CMK (cell line): ENCODE results near the gene TXNDC2.
"Not testable (repeated sequence)": the region's sequence is repeated elsewhere in the genome, so short reads cannot be mapped to it uniquely, and the experiment has no call there.

Experiments used
- DNase-seq: peaks from one replicate; pipeline ENCODE4 v3.0.0-alpha.2; 2010; ENCODE audit warnings: low read depth

The TXNDC2 gene

DNA sequence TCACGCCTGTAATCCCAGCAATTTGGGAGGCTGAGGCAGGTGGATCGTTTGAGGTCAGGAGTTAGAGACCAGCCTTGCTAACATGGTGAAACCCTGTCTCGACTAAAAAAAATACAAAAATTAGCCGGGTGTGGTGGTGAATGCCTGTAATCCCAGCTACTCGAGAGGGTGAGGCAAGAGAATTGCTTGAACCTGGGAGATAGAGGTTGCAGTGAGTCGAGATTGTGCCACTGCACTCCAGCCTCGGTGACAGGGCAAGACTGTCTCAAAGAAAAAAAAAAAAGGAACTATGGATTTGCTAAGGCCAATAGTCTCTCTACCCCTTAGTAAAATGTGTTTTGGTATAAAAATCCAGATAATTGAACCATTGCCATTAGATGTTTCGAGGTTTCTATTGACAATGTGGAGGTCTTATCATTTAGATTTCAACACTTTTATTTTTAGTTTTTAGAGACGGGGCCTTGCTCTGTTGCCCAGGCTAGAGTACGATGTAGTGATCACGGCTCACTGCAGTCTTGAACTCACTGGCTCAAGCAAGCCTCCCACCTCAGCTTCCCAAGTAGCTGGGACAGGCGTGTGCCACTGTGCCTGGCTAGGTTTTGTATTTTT is 1.1 kb upstream of the TXNDC2 start:
- no peak for DNase-seq

DNA sequence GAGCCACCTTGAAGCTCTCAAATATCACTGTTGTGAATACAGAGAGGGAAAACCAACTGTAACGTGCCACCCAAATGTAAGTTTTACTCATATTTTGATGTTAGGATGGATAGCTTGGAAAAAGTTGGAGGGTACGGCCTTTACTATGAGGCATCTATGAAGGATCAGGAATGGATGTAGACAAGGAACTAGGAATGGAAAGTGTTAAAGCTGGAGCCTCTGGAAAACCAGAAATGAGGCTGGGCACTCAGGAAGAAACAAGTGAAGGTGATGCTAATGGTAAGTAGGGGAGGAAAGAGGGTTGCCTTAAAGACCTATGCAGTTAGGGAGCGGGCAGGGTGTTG is 204 bp downstream of the TXNDC2 start:
- no peak for DNase-seq

GRCh38 chr18:9887992-9888391 is 2.2 kb downstream of the TXNDC2 start:
- DNase-seq = no peak

- no peak for DNase-seq
These were observed 4.4 kb downstream of the TXNDC2 start for GRCh38 chr18:9890196-9890595.

DNA sequence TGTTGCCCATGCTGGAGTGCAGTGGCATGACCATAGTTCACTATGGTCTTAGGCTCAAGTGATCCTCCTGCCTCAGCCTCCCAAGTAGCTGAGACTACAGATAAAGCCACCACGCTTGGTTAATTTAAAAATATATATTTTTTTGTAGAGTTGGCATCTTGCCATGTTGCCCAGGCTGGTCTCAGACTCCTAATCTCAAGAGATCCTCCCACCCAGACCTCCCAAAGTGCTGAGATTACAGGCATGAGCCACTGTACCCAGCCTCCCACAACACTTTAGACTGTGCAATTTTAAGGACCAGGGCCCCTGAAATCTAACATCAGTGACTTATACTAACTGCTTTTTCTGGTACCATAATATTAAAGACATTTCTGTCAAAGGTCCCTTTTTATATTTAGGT is 5.2 kb downstream of the TXNDC2 start:
- DNase-seq = no peak

DNA sequence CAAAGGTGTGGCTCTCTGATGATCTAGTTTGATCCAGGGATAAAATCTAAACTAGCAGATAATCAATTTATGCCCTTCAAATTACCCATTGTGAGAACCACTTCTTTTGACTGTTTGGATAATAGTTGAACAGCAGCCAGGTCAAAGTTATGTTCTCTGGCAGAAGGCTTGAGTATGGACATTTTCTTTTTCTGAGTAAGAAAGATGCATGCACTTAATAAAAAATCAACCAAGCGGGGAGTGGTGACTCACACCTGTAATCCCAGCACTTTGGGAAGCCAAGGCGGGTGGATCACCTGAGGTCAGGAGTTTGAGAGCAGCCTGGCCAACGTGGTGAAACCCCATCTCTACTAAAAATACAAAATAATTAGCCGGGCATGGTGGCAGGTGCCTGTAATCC is 5.7 kb downstream of the TXNDC2 start:
- DNase-seq = not testable (repeated sequence)

DNA sequence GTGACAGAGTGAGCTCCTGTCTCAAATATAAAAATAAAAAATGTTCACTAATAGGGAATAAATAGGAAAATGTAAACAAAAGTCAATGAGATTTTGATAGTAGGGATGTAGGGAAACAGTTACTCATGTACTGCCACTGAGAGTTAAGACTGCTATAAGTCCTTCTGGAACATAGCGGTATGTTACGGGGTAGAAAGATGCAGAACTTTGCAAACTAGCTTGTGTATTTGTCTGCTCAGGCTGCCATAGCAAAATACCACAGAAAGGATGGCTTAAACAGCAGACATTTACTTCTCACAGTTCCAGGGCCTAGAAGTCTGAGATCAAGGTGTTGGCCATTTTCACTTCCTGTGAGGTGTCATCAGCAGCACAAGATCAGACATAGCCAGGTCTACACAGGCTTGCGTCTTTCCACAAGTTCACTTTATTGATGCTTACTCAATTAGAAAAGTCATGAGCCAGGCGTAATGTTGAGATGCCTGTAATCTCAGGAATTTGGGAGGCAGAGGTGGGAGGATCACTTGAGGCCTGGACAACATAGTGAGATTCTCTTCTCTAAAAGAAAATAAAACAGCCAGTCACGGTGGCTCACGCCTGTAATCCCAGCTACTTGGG is 8.8 kb downstream of the TXNDC2 start:
- DNase-seq = no peak

GRCh38 chr18:9897129-9897528 is 11.4 kb downstream of the TXNDC2 start:
- DNase-seq = no peak

DNA sequence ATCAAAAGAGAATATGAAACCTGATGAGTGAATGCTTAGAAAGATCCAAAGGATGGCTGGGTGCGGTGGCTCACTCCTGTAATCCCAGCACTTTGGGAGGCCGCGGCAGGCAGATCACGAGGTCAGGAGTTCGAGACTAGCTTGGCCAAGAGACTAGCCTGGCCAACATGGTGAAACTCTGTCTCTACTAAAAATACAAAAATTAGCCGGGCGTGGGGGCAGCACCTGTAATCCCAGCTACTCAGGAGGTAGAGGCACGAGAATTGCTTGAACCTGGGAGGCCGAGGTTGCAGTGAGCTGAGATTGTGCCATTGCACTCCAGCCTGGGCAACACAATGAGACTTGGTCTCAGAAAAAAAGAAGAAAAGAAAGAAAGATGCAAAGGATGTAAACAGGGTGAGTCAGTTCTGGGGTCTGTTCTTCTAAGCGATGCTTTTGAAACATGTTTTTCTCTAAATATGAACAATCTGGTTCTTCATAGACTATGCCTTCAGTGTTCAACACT is 12.1 kb downstream of the TXNDC2 start:
- not testable (repeated sequence) for DNase-seq

DNA sequence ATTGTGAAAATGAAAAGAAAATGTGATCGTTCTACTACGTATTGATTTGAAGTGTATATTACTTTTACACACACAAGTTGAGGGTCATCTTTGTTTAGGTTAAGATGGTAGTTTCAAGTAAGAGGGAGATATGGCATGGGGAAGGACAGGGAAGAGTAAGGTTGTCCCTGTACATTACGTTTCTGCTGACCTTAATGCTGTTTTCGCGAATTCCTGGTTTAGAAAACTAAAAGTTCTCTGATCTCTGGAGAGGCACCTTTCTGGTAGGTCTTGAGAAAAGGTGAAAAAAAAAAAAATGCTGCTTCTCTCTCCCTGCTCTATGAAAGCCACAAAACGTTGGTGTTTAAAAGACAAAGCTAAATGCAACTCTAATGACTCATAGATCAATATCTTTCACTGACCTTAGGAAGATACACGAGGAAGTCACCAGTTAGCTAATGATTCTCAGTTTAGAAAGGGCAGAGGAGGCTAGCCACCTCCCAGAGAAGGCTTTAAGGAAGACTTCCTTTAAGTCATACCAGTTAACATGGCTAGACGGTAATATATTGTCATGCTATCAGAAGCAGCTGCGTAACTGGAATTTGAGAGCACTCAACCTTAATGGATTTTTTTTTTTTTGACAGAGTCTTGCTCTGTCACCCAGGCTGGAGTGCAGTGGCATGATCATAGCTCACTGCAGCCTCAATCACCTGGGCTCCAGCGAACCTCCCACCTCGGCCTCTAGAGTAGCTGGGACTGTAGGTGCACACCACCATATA is 13.2 kb downstream of the TXNDC2 start:
- no peak for DNase-seq

- DNase-seq = not testable (repeated sequence)
These were observed 13.8 kb downstream of the TXNDC2 start for GRCh38 chr18:9899550-9899930.

DNA sequence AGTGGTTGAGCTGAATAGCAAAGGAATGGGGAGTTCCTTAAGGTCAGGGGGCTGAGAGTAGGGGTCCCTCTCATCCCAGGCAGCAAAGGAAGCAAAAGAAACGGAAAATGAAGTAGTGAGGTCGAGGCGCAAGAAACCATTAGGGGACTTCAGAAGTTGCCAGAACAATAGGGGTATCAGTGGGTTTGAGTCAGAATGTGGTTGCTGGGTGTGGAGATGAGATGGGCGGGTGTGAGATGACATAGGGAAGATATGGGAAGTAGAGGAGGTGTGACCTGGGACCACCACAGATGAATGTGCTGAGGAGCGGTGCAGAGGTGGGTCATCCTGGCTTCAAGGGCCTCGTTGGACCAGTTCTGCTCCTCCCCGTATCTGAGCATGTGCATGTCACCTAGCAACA is 14.9 kb downstream of the TXNDC2 start:
- DNase-seq = no peak

GRCh38 chr18:9901377-9901776 is 15.6 kb downstream of the TXNDC2 start:
- DNase-seq = no peak

- DNase-seq = not testable (repeated sequence)
These were observed 16.5 kb downstream of the TXNDC2 start for GRCh38 chr18:9902264-9902663.

DNA sequence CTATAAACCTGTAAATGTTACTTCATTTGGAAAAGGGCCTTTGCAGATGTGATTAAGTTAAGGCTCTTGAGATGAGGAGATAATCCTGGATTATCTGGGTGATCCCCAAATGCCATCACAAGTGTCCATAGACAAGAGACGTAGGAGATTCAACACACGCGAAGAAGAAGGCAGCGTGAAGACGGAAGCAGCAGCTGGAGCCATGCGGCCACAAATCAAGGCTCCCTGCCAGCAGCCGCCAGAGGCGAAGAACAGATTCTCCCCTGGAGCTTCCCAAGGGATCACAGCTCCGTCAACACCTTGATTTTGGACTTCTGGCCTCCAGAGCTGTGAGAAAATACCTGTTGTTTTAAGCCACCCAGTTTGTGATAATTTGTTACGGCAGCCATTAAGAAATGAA is 17.1 kb downstream of the TXNDC2 start:
- no peak for DNase-seq

GRCh38 chr18:9905401-9905922 is 19.7 kb downstream of the TXNDC2 start:
- no peak for DNase-seq

DNA sequence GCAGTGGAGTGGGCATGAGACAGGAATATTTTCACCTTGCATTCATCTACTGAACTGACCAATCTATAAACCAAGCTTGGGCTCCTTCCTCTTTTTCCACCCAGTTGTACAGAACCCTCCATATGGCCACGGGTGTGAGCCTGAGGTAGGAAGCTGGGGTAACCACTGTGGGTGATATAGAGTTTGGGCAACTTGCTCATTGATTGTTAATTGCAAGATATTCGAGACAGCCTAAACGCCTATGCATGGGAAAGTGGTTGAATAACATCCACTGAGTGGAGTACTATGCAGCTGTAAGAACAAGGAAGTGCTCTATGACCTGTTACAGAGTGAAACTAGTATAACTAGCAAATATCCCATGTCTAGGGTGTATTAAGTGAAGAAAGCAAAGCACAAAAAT is 20.7 kb downstream of the TXNDC2 start:
- no peak for DNase-seq

GRCh38 chr18:9907867-9908266 is 22.1 kb downstream of the TXNDC2 start:
- DNase-seq = no peak

GRCh38 chr18:9910071-9910470 is 24.3 kb downstream of the TXNDC2 start:
- no peak for DNase-seq

GRCh38 chr18:9910661-9911060 is 24.9 kb downstream of the TXNDC2 start:
- DNase-seq = no peak

DNA sequence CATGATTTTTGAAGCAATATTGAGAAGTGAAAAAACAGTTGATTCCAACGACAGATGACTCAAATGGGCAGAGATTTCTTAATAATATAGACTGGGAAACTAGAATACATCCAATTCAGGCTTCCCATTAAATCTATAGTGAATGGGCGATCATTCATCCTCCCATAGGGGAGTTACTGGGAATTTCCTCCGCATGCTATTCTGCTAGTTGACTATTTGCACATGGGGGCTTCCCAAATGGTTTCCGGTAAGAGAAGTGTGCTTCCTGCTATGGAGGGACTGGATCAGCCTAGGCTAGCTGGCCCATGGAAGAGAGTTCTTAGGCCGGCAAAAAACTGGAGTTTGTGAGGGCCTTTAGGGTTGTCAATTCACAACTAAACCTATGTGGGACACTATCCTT is 25.5 kb downstream of the TXNDC2 start:
- DNase-seq = no peak

GRCh38 chr18:9912285-9912684 is 26.5 kb downstream of the TXNDC2 start:
- not testable (repeated sequence) for DNase-seq

DNA sequence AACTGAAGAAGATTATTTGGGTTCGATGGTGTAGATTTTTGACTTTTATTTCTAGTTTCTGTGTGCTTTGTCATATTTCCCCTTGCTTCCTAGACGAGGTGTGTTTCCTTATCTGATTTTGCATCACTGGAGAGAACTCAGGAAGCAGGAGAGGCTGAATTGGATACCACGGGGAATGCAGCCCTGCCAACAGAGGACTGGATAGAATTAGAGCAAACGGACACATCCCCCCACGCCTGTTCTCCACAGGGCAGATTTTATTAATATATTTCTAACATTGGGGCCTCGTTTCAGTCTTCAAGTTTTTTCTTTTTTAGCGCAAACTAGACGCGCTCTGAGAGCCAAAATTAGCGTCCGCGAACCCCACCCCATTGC is 27.4 kb downstream of the TXNDC2 start:
- no peak for DNase-seq
